ENCODE measurements around the gene FOXE3.

Gene FOXE3

DNA sequence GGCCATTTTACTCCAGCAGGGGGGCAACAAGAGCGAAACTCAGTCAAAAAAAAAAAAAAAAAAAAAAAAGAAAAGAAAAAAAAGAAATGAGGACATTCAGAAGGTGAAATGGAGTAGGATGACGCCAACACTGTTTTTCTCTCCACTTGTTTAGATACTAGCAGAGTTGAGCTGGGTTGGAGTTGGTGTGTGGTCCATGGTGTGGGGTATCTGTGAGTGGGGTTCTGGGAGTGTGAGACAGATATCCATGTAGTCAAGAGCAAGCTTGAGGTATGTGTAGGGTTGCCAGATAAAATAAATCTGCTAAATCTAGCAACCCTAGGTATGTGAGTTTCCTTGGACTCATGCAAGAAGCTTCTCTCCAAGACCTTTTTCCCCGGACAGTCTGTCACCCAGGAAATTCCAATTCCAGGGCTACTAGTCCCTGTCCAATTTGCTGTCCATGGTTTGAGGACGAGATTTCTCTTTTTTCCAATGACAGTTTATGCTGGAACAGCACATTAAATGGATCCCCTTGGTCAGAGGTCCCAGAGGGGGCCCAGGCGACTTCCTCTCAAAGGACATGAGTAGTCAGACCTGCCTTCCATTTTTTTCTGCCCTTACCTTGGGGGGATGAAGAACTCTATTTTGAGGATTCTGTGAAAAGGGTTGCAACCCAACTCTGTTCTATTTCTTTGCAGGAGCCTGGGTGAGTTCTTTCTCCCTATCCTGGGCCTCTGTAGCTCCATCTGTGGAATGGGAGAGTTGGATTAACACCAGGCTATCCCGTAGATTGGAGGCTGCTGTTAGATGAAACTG is 19.6 kb downstream of the FOXE3 start:
- DNase-seq (ENCODE audit: low read depth) = no peak

GRCh38 chr1:47436304-47436978 is 20.4 kb downstream of the FOXE3 start:
- DNase-seq (ENCODE audit: low read depth) = no peak

GRCh38 chr1:47436979-47437446 is 20.9 kb downstream of the FOXE3 start:
- DNase-seq (ENCODE audit: low read depth) = no peak

GRCh38 chr1:47437447-47438164 is 21.5 kb downstream of the FOXE3 start, which contains the start of gene FOXD2:
Gene FOXD2, plus strand, starts transcription at chr1:47438044. Its CDS starts 92 bp downstream, at chr1:47438136.
- DNase-seq (ENCODE audit: low read depth) = no peak

DNA sequence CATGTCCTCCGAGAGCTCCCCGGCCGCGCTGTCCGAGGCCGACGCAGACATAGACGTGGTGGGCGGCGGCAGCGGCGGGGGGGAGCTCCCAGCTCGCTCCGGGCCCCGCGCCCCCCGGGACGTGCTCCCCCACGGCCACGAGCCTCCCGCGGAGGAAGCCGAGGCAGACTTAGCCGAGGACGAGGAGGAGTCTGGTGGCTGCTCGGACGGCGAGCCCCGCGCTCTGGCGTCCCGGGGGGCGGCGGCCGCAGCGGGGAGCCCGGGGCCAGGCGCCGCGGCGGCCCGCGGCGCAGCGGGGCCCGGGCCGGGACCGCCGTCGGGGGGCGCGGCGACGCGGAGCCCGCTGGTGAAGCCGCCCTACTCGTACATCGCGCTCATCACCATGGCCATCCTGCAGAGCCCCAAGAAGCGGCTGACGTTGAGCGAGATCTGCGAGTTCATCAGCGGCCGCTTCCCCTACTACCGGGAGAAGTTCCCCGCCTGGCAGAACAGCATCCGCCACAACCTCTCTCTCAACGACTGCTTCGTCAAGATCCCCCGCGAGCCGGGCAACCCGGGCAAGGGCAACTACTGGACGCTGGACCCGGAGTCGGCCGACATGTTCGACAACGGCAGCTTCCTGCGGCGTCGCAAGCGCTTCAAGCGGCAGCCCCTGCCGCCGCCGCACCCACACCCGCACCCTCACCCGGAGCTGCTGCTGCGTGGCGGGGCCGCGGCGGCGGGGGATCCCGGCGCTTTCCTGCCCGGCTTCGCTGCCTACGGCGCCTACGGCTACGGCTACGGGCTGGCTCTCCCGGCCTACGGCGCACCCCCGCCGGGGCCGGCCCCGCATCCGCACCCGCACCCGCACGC is 22.3 kb downstream of the FOXE3 start:
- no peak for DNase-seq (ENCODE audit: low read depth)

DNA sequence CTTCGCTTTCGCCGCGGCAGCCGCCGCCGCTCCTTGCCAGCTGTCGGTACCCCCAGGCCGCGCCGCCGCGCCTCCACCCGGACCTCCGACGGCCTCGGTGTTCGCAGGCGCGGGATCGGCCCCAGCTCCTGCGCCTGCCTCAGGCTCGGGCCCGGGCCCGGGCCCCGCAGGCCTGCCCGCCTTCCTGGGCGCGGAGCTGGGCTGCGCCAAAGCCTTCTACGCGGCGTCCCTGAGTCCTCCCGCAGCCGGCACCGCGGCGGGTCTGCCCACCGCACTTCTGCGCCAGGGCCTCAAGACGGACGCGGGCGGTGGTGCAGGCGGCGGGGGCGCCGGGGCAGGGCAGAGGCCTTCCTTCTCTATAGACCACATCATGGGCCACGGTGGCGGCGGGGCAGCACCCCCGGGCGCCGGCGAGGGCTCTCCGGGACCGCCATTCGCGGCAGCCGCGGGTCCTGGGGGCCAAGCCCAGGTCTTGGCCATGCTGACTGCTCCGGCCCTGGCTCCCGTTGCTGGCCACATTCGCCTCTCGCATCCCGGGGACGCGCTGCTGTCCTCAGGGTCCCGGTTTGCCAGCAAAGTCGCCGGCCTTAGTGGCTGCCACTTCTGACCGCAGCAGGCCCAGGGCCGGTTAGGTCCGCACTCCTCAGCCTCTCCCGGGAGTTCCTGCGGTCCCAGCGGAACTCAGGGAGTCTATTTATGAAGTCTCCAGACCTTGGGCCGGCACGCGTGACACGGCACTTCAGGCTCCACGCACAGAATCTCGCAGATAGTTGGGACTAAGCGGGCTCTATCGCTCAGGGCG is 23.1 kb downstream of the FOXE3 start:
- DNase-seq (ENCODE audit: low read depth) = no peak

GRCh38 chr1:47439819-47440598 is 23.9 kb downstream of the FOXE3 start:
- DNase-seq (ENCODE audit: low read depth) = no peak

DNA sequence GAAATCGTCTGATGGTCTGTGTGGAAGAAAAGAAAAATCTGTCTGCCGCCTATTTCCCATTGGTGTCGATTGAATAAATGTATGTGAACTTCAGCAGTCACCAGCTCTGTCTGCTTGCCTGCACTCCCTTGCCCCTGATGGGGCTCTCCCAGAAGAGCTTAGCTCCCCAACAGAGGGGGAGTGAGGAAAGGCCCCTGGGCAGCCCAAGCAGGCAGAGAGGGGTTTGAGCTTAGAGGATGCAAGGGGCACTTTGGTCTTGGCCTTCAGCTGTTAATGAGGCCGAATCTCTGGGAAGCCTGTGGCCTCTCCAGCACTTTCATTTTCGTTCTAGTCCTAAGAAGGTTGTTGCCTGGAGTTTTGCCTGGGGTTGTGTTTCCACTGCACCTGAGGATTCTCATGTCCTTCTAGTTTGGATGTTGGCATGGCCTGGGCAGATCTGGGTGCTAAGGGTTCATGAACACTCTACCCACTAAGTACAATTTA is 24.6 kb downstream of the FOXE3 start:
- DNase-seq (ENCODE audit: low read depth) = no peak

DNA sequence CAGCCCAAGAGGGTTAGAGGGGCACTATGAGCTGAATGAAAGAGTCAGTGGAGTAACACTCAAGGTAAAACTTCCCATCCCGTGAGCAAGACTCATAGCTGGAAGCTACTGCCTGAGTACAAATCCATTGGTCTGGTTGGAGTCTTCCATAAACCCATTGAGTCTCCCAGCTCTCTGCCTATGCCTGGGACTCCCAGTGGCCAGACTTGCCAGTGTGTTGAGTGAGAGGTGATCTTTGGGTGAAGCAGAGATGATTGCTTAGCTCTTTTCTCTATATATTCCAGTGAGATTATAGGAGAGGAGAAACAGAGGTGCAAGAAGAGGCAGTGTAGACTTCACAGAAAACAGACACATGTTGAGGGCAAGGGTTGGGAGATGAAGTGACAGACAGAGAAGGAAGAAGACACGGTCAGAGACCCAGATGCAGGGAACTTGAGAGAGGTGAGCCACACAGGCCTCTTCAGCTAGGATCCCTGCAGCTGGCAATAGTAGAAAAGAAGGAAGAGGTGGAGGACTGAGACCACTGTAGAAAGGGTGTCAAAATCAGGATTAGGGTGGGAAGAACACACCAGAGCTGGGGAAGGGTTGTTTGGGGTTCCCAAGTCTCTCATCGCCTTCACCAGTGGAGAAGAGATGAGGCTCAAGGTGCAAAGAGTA is 25.5 kb downstream of the FOXE3 start:
- DNase-seq (ENCODE audit: low read depth) = no peak

DNA sequence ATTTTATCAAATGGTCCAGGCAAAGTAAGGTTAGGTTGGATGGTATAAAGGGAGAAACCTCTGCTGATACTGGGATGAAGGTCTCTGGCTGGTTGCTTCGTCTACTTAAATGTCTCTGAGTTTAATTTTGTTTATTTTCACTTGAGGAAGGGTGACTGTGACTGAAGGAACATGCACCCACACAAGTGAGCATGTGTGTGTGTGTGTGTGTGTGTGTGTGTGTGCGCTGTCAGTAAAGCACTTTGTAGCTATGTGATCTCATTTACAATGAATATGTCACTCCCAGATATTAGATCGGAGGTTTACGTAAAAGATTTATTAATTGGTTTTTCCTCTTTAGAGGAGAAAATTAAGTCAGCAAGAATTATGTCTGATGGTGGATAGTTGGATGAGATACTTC is 26.1 kb downstream of the FOXE3 start:
- DNase-seq (ENCODE audit: low read depth) = no peak

DNA sequence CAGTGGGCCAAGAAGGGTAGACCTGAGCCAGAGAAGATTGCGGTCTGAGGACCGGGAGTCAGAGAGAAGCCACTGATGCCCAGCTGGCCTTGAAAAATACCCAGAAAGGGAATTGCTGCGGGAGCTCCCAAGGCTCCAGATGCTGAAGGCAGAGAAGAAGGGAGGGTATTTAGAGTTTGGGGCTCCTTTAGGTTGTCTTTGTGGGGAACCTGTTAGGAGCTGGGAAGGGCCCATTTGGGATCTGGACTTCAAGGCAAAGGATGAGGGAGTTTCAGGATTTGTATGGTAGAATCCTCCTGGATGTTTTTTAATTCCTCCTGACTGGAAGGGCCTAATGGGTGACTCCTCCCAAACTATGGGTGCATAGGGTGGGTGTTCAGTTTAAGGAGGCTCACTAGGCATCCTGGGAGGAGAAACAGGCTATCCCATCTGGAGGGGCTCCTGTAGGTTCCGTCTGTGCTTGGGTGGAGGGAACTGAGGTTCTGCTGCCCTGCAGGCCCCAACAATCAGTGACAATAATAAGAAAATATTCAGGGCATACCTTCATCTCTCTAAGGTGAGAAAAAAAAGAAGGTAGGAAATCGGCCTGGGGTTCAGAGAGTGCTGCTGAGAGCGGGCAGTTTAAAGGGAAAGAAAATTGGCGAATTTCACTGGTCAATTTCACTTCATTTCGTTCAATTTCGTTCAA is 26.9 kb downstream of the FOXE3 start:
- no peak for DNase-seq (ENCODE audit: low read depth)

- DNase-seq (ENCODE audit: low read depth) = no peak
These were observed 27.6 kb downstream of the FOXE3 start for GRCh38 chr1:47443530-47444296.

DNA sequence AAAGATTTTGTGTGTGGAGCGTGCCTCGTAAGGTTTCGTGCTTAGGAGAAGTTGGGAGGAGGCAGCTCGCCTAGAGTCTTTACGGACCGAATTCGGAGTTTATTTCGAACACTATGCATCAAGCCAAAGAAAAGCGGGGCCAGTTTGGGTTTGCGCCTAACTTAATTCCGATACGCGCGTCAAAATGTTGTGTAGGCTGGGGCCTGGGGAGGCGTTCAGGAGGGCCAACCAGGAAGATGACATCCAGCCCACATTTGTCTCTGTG is 28.1 kb downstream of the FOXE3 start:
- DNase-seq (ENCODE audit: low read depth) = no peak

DNA sequence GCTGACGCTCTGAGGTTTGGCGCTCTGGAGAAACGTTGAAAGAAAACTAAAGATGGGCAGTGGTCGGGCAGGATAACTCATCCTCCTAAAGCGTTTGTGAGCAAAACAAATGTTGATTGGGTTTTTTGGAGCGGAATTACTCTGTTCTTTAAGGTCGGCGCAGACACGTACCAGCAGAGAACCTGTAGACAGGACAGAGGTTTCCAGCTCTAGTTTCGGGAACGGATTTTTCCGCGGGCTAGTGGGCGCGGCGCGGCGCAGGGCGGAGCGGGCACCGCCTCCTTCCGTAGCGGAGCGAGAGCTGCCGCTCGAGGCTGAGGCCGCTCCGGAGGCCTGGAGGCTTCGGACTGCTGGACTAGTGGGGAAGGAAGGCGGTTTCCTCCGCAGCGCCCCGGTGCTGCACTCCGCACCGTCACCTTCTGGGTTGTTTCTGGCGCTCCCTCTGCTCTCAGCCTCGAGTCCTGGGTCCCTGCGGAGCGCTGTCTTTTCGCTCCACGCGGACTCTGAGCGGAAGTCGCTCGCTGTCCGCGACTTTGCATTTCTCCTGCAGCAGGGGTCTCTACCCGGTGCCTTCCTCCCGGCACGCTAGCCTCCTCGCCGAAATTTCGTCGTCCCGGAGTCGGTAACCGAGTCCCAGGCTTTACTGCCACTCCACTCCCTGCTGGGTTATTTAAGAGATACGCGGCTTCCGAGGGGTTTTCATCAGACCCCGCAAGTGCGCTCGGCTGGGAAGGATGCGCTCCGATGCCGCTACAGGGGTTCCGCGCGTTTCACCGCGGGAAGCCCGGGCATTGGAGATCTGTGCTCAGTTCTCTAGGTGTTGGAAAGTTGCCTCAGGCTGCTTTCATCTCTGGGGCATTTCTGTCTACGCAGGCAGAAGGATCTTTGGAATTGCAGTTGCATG is 28.7 kb downstream of the FOXE3 start:
- DNase-seq (ENCODE audit: low read depth) = no peak

GRCh38 chr1:47445823-47446550 is 29.9 kb downstream of the FOXE3 start:
- DNase-seq (ENCODE audit: low read depth) = no peak

DNA sequence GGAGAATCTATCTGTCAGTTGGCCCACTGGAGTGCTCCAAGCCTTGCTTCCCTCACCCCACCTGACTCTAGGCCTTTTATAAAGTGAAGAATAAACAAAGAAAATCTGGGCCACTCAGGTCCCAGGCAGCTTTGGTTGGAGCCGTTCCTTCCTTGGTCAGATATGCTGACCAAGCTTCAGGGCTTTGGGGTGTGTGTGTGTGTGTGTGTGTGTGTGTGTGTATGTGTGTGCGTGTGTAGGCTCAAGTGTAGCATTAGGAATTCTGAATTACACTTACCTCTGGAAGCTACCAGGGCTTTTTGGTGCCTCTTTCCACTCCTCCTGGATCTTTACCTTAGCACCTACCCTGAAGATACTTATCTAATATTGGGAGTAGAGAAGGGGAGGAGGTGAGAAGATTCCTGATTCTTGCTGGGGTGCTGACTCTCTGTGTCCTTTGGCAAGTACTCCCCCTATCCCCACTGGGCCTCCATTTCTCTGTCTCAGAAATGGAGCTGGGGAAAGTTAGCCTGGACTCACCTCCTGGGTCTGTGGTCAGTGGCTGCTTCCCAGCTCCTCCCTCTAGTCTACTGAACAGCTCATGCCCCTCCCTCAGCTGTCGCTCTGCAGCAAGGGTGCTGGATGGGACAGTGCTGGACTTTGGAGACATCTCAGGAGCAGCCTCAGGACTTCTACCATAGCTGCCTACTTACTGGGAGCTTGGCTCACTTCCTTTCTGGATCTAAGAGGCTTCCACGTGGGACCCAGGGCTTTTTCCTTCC is 32.6 kb downstream of the FOXE3 start:
- DNase-seq (ENCODE audit: low read depth) = no peak

All from non-pigmented ciliary epithelial cell (primary cell).